Measurements from ENCODE around the gene IL6ST.

DNA sequence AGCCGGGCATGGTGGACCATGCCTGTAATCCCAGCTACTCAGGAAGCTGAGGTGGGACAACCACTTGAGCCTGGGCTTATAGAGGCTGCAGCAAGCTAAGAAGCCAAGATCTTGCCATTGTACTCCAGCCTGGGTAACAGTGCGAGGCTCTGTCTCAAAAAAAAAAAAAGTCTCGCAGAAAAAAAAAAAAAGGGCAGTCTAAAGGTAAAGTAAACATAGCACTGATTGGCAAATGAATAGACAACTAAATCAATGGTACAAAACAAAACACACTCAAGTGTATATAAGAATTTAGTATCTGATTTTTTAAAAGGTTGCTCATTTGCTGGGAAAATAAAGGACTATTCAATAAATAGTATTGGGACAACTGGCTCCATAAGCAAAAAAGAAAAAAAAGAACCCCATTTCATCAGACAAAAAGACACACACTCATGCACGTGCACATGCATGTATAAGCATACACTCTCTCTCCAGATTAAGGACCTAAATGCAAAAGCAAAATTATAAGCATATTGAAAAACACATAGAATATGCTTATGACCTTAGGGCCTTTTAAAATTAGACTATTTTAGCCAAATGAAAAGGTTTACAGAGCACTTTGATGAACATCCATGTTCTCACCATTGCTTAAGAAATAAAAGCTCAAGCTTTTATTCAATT lies 5.7 kb downstream of the IL6ST start:
- TF ChIP-seq SMC3 (IDR thresholded peaks at IDR 0.05; ENCODE audit: borderline replicate concordance, low read length), result no peak
- no peak for TF ChIP-seq ATF7 (IDR thresholded peaks at IDR 0.05; ENCODE audit: low read depth)
- TF ChIP-seq, protein P1, sequence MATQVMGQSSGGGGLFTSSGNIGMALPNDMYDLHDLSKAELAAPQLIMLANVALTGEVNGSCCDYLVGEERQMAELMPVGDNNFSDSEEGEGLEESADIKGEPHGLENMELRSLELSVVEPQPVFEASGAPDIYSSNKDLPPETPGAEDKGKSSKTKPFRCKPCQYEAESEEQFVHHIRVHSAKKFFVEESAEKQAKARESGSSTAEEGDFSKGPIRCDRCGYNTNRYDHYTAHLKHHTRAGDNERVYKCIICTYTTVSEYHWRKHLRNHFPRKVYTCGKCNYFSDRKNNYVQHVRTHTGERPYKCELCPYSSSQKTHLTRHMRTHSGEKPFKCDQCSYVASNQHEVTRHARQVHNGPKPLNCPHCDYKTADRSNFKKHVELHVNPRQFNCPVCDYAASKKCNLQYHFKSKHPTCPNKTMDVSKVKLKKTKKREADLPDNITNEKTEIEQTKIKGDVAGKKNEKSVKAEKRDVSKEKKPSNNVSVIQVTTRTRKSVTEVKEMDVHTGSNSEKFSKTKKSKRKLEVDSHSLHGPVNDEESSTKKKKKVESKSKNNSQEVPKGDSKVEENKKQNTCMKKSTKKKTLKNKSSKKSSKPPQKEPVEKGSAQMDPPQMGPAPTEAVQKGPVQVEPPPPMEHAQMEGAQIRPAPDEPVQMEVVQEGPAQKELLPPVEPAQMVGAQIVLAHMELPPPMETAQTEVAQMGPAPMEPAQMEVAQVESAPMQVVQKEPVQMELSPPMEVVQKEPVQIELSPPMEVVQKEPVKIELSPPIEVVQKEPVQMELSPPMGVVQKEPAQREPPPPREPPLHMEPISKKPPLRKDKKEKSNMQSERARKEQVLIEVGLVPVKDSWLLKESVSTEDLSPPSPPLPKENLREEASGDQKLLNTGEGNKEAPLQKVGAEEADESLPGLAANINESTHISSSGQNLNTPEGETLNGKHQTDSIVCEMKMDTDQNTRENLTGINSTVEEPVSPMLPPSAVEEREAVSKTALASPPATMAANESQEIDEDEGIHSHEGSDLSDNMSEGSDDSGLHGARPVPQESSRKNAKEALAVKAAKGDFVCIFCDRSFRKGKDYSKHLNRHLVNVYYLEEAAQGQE (IDR thresholded peaks at IDR 0.05; ENCODE audit: low read depth, low read length), result no peak
- no peak for TF ChIP-seq POLR2A (IDR thresholded peaks at IDR 0.05; ENCODE audit: low read depth, low read length)
- no peak for TF ChIP-seq HDAC2 (IDR thresholded peaks at IDR 0.05)
- no peak for TF ChIP-seq CREB1 (IDR thresholded peaks at IDR 0.05; ENCODE audit: low read depth)
- no peak for TF ChIP-seq CBX3 (IDR thresholded peaks at IDR 0.05; ENCODE audit: borderline replicate concordance, low read depth)
- TF ChIP-seq FOXM1 (IDR thresholded peaks at IDR 0.05; ENCODE audit: low read depth, low read length), result no peak
- TF ChIP-seq, protein P2, sequence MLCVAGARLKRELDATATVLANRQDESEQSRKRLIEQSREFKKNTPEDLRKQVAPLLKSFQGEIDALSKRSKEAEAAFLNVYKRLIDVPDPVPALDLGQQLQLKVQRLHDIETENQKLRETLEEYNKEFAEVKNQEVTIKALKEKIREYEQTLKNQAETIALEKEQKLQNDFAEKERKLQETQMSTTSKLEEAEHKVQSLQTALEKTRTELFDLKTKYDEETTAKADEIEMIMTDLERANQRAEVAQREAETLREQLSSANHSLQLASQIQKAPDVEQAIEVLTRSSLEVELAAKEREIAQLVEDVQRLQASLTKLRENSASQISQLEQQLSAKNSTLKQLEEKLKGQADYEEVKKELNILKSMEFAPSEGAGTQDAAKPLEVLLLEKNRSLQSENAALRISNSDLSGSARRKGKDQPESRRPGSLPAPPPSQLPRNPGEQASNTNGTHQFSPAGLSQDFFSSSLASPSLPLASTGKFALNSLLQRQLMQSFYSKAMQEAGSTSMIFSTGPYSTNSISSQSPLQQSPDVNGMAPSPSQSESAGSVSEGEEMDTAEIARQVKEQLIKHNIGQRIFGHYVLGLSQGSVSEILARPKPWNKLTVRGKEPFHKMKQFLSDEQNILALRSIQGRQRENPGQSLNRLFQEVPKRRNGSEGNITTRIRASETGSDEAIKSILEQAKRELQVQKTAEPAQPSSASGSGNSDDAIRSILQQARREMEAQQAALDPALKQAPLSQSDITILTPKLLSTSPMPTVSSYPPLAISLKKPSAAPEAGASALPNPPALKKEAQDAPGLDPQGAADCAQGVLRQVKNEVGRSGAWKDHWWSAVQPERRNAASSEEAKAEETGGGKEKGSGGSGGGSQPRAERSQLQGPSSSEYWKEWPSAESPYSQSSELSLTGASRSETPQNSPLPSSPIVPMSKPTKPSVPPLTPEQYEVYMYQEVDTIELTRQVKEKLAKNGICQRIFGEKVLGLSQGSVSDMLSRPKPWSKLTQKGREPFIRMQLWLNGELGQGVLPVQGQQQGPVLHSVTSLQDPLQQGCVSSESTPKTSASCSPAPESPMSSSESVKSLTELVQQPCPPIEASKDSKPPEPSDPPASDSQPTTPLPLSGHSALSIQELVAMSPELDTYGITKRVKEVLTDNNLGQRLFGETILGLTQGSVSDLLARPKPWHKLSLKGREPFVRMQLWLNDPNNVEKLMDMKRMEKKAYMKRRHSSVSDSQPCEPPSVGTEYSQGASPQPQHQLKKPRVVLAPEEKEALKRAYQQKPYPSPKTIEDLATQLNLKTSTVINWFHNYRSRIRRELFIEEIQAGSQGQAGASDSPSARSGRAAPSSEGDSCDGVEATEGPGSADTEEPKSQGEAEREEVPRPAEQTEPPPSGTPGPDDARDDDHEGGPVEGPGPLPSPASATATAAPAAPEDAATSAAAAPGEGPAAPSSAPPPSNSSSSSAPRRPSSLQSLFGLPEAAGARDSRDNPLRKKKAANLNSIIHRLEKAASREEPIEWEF (IDR thresholded peaks at IDR 0.05; ENCODE audit: insufficient replicate concordance, low read depth, low read length), result no peak
- TF ChIP-seq, protein P3, sequence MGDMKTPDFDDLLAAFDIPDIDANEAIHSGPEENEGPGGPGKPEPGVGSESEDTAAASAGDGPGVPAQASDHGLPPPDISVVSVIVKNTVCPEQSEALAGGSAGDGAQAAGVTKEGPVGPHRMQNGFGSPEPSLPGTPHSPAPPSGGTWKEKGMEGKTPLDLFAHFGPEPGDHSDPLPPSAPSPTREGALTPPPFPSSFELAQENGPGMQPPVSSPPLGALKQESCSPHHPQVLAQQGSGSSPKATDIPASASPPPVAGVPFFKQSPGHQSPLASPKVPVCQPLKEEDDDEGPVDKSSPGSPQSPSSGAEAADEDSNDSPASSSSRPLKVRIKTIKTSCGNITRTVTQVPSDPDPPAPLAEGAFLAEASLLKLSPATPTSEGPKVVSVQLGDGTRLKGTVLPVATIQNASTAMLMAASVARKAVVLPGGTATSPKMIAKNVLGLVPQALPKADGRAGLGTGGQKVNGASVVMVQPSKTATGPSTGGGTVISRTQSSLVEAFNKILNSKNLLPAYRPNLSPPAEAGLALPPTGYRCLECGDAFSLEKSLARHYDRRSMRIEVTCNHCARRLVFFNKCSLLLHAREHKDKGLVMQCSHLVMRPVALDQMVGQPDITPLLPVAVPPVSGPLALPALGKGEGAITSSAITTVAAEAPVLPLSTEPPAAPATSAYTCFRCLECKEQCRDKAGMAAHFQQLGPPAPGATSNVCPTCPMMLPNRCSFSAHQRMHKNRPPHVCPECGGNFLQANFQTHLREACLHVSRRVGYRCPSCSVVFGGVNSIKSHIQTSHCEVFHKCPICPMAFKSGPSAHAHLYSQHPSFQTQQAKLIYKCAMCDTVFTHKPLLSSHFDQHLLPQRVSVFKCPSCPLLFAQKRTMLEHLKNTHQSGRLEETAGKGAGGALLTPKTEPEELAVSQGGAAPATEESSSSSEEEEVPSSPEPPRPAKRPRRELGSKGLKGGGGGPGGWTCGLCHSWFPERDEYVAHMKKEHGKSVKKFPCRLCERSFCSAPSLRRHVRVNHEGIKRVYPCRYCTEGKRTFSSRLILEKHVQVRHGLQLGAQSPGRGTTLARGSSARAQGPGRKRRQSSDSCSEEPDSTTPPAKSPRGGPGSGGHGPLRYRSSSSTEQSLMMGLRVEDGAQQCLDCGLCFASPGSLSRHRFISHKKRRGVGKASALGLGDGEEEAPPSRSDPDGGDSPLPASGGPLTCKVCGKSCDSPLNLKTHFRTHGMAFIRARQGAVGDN (IDR thresholded peaks at IDR 0.05), result no peak
